22Rv1 (cell line): ENCODE results near the gene DEAF1.

ENCODE experiments used
- ZFX ChIP-seq: fragments of 450-650 bp; IDR thresholded peaks from 2 replicates; pipeline ENCODE4 v1.6.1; 2017; ENCODE audit warnings: antibody characterized with exemption, borderline replicate concordance
- TF ChIP-seq, protein P1 (sequence below): fragments of 450-650 bp; IDR thresholded peaks from 2 replicates; pipeline ENCODE4 v1.5.1; 2017; ENCODE audit warnings: mild to moderate bottlenecking

GRCh38 chr11:705646-706438 is 10.8 kb upstream of the DEAF1 start, which contains the start of gene EPS8L2:
- TF ChIP-seq, protein P1, sequence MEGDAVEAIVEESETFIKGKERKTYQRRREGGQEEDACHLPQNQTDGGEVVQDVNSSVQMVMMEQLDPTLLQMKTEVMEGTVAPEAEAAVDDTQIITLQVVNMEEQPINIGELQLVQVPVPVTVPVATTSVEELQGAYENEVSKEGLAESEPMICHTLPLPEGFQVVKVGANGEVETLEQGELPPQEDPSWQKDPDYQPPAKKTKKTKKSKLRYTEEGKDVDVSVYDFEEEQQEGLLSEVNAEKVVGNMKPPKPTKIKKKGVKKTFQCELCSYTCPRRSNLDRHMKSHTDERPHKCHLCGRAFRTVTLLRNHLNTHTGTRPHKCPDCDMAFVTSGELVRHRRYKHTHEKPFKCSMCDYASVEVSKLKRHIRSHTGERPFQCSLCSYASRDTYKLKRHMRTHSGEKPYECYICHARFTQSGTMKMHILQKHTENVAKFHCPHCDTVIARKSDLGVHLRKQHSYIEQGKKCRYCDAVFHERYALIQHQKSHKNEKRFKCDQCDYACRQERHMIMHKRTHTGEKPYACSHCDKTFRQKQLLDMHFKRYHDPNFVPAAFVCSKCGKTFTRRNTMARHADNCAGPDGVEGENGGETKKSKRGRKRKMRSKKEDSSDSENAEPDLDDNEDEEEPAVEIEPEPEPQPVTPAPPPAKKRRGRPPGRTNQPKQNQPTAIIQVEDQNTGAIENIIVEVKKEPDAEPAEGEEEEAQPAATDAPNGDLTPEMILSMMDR: no peak
- no peak for TF ChIP-seq ZFX
